HepG2 (cell line): ENCODE measurements around the gene CIITA. TPM values are rescaled to one million over a fixed set of nuclear protein-coding genes. Genes with fewer than 3 reads are reported as not detected.

Source experiments
- HOXA9 ChIP-seq: sonication (generic); formaldehyde crosslinking; IDR thresholded peaks from 2 replicates; pipeline ENCODE4 v1.8.1; 2022; ENCODE audit warnings: missing genetic modification reagents, mild to moderate bottlenecking, moderate library complexity, borderline replicate concordance
- HOXD1 ChIP-seq: sonication (generic); formaldehyde crosslinking; IDR thresholded peaks from 2 replicates; pipeline ENCODE4 v1.5.0; 2020; ENCODE audit warnings: missing genetic modification reagents
- JUN ChIP-seq: sonication (generic); formaldehyde crosslinking; IDR thresholded peaks from 2 replicates; pipeline ENCODE4 v1.4.0; 2020; ENCODE audit warnings: mild to moderate bottlenecking, missing genetic modification reagents
- RAD21 ChIP-seq: fragments of 450-650 bp; formaldehyde crosslinking; IDR thresholded peaks from 2 replicates; pipeline ENCODE4 v1.5.0; 2020; ENCODE audit warnings: mild to moderate bottlenecking
- ZNF234 ChIP-seq: sonication (generic); formaldehyde crosslinking; conservative IDR thresholded peaks from 2 replicates; pipeline ENCODE4 v1.5.1; 2020; ENCODE audit warnings: mild to moderate bottlenecking, missing genetic modification reagents
- ZNF30 ChIP-seq: sonication (generic); formaldehyde crosslinking; IDR thresholded peaks from 2 replicates; pipeline ENCODE4 v1.5.0; 2020; ENCODE audit warnings: mild to moderate bottlenecking, missing genetic modification reagents
- ZNF337 ChIP-seq: sonication (generic); formaldehyde crosslinking; IDR thresholded peaks from 2 replicates; pipeline ENCODE4 v1.5.1; 2020; ENCODE audit warnings: missing genetic modification reagents, low read depth, mild to moderate bottlenecking, borderline replicate concordance
- ZNF431 ChIP-seq: sonication (generic); formaldehyde crosslinking; IDR thresholded peaks from 2 replicates; pipeline ENCODE4 v1.9.0; 2022; ENCODE audit warnings: missing genetic modification reagents, low read depth, mild to moderate bottlenecking, borderline replicate concordance
- ZNF777 ChIP-seq: sonication (generic); formaldehyde crosslinking; IDR thresholded peaks from 2 replicates; pipeline ENCODE4 v1.4.0; 2020; ENCODE audit warnings: missing genetic modification reagents
- ZZZ3 ChIP-seq: sonication (generic); formaldehyde crosslinking; IDR thresholded peaks from 2 replicates; pipeline ENCODE4 v1.4.0; 2020; ENCODE audit warnings: missing genetic modification reagents, mild to moderate bottlenecking, borderline replicate concordance
- polyA plus RNA-seq, 8 experiments: library from polyadenylated mRNA; depleted of rRNA in 3 of 8; stranded (reverse) in 7 of 8; unstranded in 1 of 8; fragments of >200 nt; fragmentation: Illumina TruSeq in 4 of 8; extraction: Trizol in 4 of 8; gene quantifications; 2 replicates each; pipeline versions ENCODE4 v1.2.1 to v1.2.3, GENCODE V29; 2011 to 2016; ENCODE audit warnings: low read depth in 4 of 8, missing spikeins in 1 of 8, mixed read lengths in 1 of 8; ENCODE audit not compliant: insufficient read depth in 1 of 8
- total RNA-seq, 5 experiments: library from RNA; depleted of rRNA; stranded (reverse); fragments of >200 nt; fragmentation: Illumina TruSeq; extraction: Trizol; gene quantifications; 2 replicates each; pipeline ENCODE4 v1.2.3, GENCODE V29; 2016; ENCODE audit warnings: low read depth in 1 of 5
- TF ChIP-seq, protein P1 (sequence below): sonication (generic); formaldehyde crosslinking; IDR thresholded peaks from 2 replicates; pipeline ENCODE4 v1.8.1; 2023; ENCODE audit warnings: mild to moderate bottlenecking, missing genetic modification reagents
- TF ChIP-seq, protein P2 (sequence below): sonication (generic); formaldehyde crosslinking; IDR thresholded peaks from 2 replicates; pipeline ENCODE4 v1.5.1; 2020; ENCODE audit warnings: mild to moderate bottlenecking, missing genetic modification reagents, moderate library complexity
- TF ChIP-seq, protein P3 (sequence below): sonication (generic); formaldehyde crosslinking; IDR thresholded peaks from 2 replicates; pipeline ENCODE4 v1.5.1; 2020; ENCODE audit warnings: mild to moderate bottlenecking, missing genetic modification reagents, borderline replicate concordance
- TF ChIP-seq, protein P4 (sequence below): IDR thresholded peaks from 2 replicates; pipeline ENCODE4 v1.6.1; 2012; ENCODE audit warnings: inconsistent platforms
- TF ChIP-seq, protein P5 (sequence below): sonication (generic); formaldehyde crosslinking; IDR thresholded peaks from 2 replicates; pipeline ENCODE4 v1.5.1; 2020; ENCODE audit warnings: missing genetic modification reagents, mild to moderate bottlenecking, borderline replicate concordance

The CIITA gene
- total and polyA plus RNA-seq, 2 of the 13 experiments (the other 11 are each of a cell fraction or from before 2014, with no cell fraction given) = 0.08 to 0.09 TPM

DNA sequence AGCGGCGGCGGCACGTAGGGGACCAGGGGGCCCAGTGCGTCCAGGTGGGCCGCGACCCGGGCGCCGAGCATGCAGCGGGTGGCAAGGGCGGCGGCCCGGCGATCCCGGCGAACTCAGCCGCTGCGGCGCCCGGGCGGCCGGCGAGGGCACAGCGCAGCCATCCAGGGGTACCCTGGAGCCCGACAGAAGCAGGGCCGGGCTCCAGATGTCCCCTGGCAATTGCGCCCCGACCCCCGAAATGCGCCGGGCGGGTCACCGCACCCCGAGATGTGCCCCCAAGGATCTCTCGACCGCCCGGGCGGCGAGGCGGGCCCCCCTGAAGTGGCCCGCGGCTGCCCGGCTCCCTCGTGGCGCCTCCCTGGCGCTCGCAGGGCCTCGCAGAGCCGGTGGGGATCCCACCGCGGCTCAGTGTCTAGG lies 64.9 kb downstream of the CIITA start (continued):
- TF ChIP-seq ZNF234 (CRISPR knock-in tag) (0 out of 2 replicates have a peak, but pooled peaks have one; percentile 62), HOXD1 (CRISPR knock-in tag) (0 out of 2 replicates have a peak, but pooled peaks have one; percentile 5), ZZZ3 (peak; percentile 11; the same call in 1 of the 2 replicates), ZNF777 (peak; percentile 36; the same call in 1 of the 2 replicates), RAD21 (CRISPR knock-in tag) (peak; percentile 37), ZNF337 (0 out of 2 replicates have a peak, but pooled peaks have one; percentile 14), HOXA9 (CRISPR knock-in tag) (peak; percentile 16; the same call in 1 of the 2 replicates), JUN (CRISPR knock-in tag) (0 out of 2 replicates have a peak, but pooled peaks have one; percentile 35), ZNF431 (peak; percentile 41; the same call in 1 of the 2 replicates), ZNF30 (CRISPR knock-in tag) (peak; percentile 15; the same call in 1 of the 2 replicates)
- TF ChIP-seq, protein P1, sequence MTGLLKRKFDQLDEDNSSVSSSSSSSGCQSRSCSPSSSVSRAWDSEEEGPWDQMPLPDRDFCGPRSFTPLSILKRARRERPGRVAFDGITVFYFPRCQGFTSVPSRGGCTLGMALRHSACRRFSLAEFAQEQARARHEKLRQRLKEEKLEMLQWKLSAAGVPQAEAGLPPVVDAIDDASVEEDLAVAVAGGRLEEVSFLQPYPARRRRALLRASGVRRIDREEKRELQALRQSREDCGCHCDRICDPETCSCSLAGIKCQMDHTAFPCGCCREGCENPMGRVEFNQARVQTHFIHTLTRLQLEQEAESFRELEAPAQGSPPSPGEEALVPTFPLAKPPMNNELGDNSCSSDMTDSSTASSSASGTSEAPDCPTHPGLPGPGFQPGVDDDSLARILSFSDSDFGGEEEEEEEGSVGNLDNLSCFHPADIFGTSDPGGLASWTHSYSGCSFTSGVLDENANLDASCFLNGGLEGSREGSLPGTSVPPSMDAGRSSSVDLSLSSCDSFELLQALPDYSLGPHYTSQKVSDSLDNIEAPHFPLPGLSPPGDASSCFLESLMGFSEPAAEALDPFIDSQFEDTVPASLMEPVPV = 0 out of 2 replicates have a peak, but pooled peaks have one; percentile 60
- TF ChIP-seq, protein P2, sequence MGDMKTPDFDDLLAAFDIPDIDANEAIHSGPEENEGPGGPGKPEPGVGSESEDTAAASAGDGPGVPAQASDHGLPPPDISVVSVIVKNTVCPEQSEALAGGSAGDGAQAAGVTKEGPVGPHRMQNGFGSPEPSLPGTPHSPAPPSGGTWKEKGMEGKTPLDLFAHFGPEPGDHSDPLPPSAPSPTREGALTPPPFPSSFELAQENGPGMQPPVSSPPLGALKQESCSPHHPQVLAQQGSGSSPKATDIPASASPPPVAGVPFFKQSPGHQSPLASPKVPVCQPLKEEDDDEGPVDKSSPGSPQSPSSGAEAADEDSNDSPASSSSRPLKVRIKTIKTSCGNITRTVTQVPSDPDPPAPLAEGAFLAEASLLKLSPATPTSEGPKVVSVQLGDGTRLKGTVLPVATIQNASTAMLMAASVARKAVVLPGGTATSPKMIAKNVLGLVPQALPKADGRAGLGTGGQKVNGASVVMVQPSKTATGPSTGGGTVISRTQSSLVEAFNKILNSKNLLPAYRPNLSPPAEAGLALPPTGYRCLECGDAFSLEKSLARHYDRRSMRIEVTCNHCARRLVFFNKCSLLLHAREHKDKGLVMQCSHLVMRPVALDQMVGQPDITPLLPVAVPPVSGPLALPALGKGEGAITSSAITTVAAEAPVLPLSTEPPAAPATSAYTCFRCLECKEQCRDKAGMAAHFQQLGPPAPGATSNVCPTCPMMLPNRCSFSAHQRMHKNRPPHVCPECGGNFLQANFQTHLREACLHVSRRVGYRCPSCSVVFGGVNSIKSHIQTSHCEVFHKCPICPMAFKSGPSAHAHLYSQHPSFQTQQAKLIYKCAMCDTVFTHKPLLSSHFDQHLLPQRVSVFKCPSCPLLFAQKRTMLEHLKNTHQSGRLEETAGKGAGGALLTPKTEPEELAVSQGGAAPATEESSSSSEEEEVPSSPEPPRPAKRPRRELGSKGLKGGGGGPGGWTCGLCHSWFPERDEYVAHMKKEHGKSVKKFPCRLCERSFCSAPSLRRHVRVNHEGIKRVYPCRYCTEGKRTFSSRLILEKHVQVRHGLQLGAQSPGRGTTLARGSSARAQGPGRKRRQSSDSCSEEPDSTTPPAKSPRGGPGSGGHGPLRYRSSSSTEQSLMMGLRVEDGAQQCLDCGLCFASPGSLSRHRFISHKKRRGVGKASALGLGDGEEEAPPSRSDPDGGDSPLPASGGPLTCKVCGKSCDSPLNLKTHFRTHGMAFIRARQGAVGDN (CRISPR knock-in tag) = peak; percentile 79
- TF ChIP-seq, protein P3, sequence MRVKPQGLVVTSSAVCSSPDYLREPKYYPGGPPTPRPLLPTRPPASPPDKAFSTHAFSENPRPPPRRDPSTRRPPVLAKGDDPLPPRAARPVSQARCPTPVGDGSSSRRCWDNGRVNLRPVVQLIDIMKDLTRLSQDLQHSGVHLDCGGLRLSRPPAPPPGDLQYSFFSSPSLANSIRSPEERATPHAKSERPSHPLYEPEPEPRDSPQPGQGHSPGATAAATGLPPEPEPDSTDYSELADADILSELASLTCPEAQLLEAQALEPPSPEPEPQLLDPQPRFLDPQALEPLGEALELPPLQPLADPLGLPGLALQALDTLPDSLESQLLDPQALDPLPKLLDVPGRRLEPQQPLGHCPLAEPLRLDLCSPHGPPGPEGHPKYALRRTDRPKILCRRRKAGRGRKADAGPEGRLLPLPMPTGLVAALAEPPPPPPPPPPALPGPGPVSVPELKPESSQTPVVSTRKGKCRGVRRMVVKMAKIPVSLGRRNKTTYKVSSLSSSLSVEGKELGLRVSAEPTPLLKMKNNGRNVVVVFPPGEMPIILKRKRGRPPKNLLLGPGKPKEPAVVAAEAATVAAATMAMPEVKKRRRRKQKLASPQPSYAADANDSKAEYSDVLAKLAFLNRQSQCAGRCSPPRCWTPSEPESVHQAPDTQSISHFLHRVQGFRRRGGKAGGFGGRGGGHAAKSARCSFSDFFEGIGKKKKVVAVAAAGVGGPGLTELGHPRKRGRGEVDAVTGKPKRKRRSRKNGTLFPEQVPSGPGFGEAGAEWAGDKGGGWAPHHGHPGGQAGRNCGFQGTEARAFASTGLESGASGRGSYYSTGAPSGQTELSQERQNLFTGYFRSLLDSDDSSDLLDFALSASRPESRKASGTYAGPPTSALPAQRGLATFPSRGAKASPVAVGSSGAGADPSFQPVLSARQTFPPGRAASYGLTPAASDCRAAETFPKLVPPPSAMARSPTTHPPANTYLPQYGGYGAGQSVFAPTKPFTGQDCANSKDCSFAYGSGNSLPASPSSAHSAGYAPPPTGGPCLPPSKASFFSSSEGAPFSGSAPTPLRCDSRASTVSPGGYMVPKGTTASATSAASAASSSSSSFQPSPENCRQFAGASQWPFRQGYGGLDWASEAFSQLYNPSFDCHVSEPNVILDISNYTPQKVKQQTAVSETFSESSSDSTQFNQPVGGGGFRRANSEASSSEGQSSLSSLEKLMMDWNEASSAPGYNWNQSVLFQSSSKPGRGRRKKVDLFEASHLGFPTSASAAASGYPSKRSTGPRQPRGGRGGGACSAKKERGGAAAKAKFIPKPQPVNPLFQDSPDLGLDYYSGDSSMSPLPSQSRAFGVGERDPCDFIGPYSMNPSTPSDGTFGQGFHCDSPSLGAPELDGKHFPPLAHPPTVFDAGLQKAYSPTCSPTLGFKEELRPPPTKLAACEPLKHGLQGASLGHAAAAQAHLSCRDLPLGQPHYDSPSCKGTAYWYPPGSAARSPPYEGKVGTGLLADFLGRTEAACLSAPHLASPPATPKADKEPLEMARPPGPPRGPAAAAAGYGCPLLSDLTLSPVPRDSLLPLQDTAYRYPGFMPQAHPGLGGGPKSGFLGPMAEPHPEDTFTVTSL (CRISPR knock-in tag) = 0 out of 2 replicates have a peak, but pooled peaks have one; percentile 25
- TF ChIP-seq, protein P4, sequence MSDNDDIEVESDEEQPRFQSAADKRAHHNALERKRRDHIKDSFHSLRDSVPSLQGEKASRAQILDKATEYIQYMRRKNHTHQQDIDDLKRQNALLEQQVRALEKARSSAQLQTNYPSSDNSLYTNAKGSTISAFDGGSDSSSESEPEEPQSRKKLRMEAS = 0 out of 2 replicates have a peak, but pooled peaks have one; percentile 14
- TF ChIP-seq, protein P5, sequence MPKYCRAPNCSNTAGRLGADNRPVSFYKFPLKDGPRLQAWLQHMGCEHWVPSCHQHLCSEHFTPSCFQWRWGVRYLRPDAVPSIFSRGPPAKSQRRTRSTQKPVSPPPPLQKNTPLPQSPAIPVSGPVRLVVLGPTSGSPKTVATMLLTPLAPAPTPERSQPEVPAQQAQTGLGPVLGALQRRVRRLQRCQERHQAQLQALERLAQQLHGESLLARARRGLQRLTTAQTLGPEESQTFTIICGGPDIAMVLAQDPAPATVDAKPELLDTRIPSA (CRISPR knock-in tag) = 0 out of 2 replicates have a peak, but pooled peaks have one; percentile 64
